ENCODE data around the gene TBC1D32.

- TF ChIP-seq CTCF (IDR thresholded peaks at IDR 0.05), result no peak
- no peak for TF ChIP-seq POLR2A (IDR thresholded peaks at IDR 0.05)
These were observed 4.7 kb upstream of the TBC1D32 start for GRCh38 chr6:121338956-121339355.
